ENCODE data around the gene ADAM11.

DNA sequence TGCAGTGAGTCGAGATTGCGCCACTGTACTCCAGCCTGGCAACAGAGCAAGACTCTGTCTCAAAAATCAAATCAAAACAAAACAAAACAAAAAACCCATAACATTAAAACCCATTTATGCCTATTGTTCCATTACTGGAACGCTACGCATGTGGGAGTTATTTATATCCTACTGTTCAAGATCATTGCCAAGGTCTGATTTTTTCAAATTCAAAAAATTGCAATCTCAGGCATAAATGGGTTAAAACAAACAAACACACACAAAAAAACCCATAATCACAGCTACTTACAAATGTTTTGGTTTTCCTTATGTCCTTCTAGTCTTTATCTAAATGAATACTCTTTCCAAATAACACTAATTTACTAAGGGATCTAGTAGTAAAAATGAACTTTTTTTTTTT lies 53.5 kb downstream of the ADAM11 start:
- TF ChIP-seq, protein P1, sequence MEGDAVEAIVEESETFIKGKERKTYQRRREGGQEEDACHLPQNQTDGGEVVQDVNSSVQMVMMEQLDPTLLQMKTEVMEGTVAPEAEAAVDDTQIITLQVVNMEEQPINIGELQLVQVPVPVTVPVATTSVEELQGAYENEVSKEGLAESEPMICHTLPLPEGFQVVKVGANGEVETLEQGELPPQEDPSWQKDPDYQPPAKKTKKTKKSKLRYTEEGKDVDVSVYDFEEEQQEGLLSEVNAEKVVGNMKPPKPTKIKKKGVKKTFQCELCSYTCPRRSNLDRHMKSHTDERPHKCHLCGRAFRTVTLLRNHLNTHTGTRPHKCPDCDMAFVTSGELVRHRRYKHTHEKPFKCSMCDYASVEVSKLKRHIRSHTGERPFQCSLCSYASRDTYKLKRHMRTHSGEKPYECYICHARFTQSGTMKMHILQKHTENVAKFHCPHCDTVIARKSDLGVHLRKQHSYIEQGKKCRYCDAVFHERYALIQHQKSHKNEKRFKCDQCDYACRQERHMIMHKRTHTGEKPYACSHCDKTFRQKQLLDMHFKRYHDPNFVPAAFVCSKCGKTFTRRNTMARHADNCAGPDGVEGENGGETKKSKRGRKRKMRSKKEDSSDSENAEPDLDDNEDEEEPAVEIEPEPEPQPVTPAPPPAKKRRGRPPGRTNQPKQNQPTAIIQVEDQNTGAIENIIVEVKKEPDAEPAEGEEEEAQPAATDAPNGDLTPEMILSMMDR (IDR thresholded peaks at IDR 0.05), result no peak
- TF ChIP-seq POLR2A (IDR thresholded peaks at IDR 0.05), result no peak

All from Peyer's patch (tissue), 4 donors.